GM19328 (cell line): ENCODE measurements around the gene LY6G5C.

Experiments used
- ATAC-seq: cut with Tn5 transposase; IDR thresholded peaks from one replicate; pipeline ENCODE4 v1.9.1; 2021; ENCODE audit warnings: mild to moderate bottlenecking, moderate library complexity; ENCODE audit not compliant: unreplicated experiment

The LY6G5C gene

GRCh38 chr6:31680226-31681134, at the start of gene LY6G5C:
Gene LY6G5C (minus strand): TSS chr6:31681067. CDS start chr6:31680373, 694 bp downstream.
- ATAC-seq = no peak

GRCh38 chr6:31729979-31730630, 49.2 kb upstream of the LY6G5C start:
- ATAC-seq = no peak

GRCh38 chr6:31729515-31729978, 48.7 kb upstream of the LY6G5C start:
- ATAC-seq = no peak

- no peak for ATAC-seq
Observed at GRCh38 chr6:31728767-31729514, 48.1 kb upstream of the LY6G5C start, which contains the start of gene DDAH2. Gene DDAH2 (minus strand): TSS chr6:31729299. CDS start chr6:31729161, 138 bp downstream.

GRCh38 chr6:31727717-31728671, 47.1 kb upstream of the LY6G5C start:
- no peak for ATAC-seq

GRCh38 chr6:31727034-31727716, 46.3 kb upstream of the LY6G5C start:
- no peak for ATAC-seq

GRCh38 chr6:31725502-31726350, 44.9 kb upstream of the LY6G5C start:
- ATAC-seq = no peak

- ATAC-seq = no peak
Observed at GRCh38 chr6:31723980-31724691, 43.3 kb upstream of the LY6G5C start.

- no peak for ATAC-seq
Observed at GRCh38 chr6:31723245-31723979, 42.5 kb upstream of the LY6G5C start, which contains the start of gene MPIG6B. Gene MPIG6B (plus strand): TSS chr6:31723373. CDS start chr6:31723384, 11 bp downstream.

GRCh38 chr6:31722173-31722572, 41.3 kb upstream of the LY6G5C start:
- ATAC-seq = no peak

- ATAC-seq = no peak
Observed at GRCh38 chr6:31721351-31722020, 40.6 kb upstream of the LY6G5C start, which contains the start of gene LY6G6C. Gene LY6G6C (minus strand): TSS chr6:31721746. CDS start chr6:31721679, 67 bp downstream.

- ATAC-seq = no peak
Observed at GRCh38 chr6:31720196-31720770, 39.4 kb upstream of the LY6G5C start.

GRCh38 chr6:31719001-31719400, 38.1 kb upstream of the LY6G5C start:
- ATAC-seq = no peak

- no peak for ATAC-seq
Observed at GRCh38 chr6:31718265-31718664, 37.4 kb upstream of the LY6G5C start.

- ATAC-seq = no peak
Observed at GRCh38 chr6:31717499-31718222, 36.8 kb upstream of the LY6G5C start.
